GM12878 (cell line): ENCODE data around the gene RAB13. TPM values are rescaled to one million over a fixed set of nuclear protein-coding genes. Genes with fewer than 3 reads are reported as not detected.

Experiments
- BCL11A ChIP-seq: IDR thresholded peaks from 2 replicates; pipeline ENCODE4 v1.6.1; 2011; ENCODE audit warnings: low read depth, low read length
- BCL3 ChIP-seq: IDR thresholded peaks from 2 replicates; pipeline ENCODE4 v1.6.1; 2011; ENCODE audit warnings: borderline replicate concordance, low read depth, mild to moderate bottlenecking, moderate library complexity, low read length; ENCODE audit not compliant: insufficient read depth, poor library complexity, severe bottlenecking
- CHD2 ChIP-seq: IDR thresholded peaks from 2 replicates; pipeline ENCODE4 v1.6.1; 2011; ENCODE audit warnings: low read depth, low read length, improper control_type of control experiment, borderline replicate concordance
- CREM ChIP-seq: IDR thresholded peaks from 2 replicates; pipeline ENCODE4 v1.6.1; 2014; ENCODE audit warnings: antibody characterized with exemption, low read depth
- CTCF ChIP-seq, 3 experiments: IDR thresholded peaks in 2 of 3; conservative IDR thresholded peaks in 1 of 3; 2 replicates each; pipeline ENCODE4 v1.5.1; 2011; ENCODE audit warnings: low read depth in 3 of 3, low read length in 3 of 3, mild to moderate bottlenecking in 3 of 3, control low read depth in 2 of 3, moderate library complexity in 2 of 3, inconsistent platforms in 1 of 3, mixed read lengths in 1 of 3; ENCODE audit not compliant: control insufficient read depth in 2 of 3, insufficient read depth in 1 of 3; ENCODE audit errors: extremely low read depth in 1 of 3
- IRF4 ChIP-seq: IDR thresholded peaks from 2 replicates; pipeline ENCODE4 v1.6.1; 2011; ENCODE audit warnings: low read depth, low read length
- MTA2 ChIP-seq: fragments of 450-650 bp; IDR thresholded peaks from 2 replicates; pipeline ENCODE4 v1.6.1; 2016; ENCODE audit warnings: low read depth, mild to moderate bottlenecking, moderate library complexity
- MTA3 ChIP-seq: IDR thresholded peaks from 2 replicates; pipeline ENCODE4 v1.6.1; 2012; ENCODE audit warnings: low read length, inconsistent platforms, borderline replicate concordance
- MYC ChIP-seq: IDR thresholded peaks from 2 replicates; pipeline ENCODE4 v1.6.1; 2011; ENCODE audit warnings: mild to moderate bottlenecking, low read length, moderate library complexity, inconsistent platforms; ENCODE audit not compliant: insufficient read depth, insufficient replicate concordance, insufficient read length, severe bottlenecking
- NR2F1 ChIP-seq: fragments of 450-650 bp; conservative IDR thresholded peaks from 2 replicates; pipeline ENCODE4 v1.6.1; 2017; ENCODE audit warnings: mild to moderate bottlenecking
- PBX3 ChIP-seq: IDR thresholded peaks from 2 replicates; pipeline ENCODE4 v1.6.1; 2011; ENCODE audit warnings: mild to moderate bottlenecking, low read depth, low read length, moderate library complexity; ENCODE audit not compliant: insufficient replicate concordance
- PML ChIP-seq: IDR thresholded peaks from 2 replicates; pipeline ENCODE4 v1.6.1; 2012; ENCODE audit warnings: low read length, inconsistent platforms
- RELA ChIP-seq: fragments of 450-650 bp; IDR thresholded peaks from 2 replicates; pipeline ENCODE4 v1.8.0; 2014; ENCODE audit warnings: borderline replicate concordance; ENCODE audit not compliant: partially characterized antibody
- SMC3 ChIP-seq: IDR thresholded peaks from 2 replicates; pipeline ENCODE4 v1.6.1; 2011; ENCODE audit warnings: low read length, improper control_type of control experiment, borderline replicate concordance
- SPI1 ChIP-seq: IDR thresholded peaks from 2 replicates; pipeline ENCODE4 v1.6.1; 2011; ENCODE audit warnings: low read depth, mild to moderate bottlenecking, low read length, moderate library complexity, borderline replicate concordance; ENCODE audit not compliant: insufficient read depth
- SRF ChIP-seq, 2 experiments: IDR thresholded peaks; 2 replicates each; pipeline ENCODE4 v1.6.1; 2011; ENCODE audit warnings: low read depth in 2 of 2, low read length in 2 of 2, mild to moderate bottlenecking in 1 of 2, moderate library complexity in 1 of 2
- ZBED1 ChIP-seq: IDR thresholded peaks from 2 replicates; pipeline ENCODE4 v1.6.1; 2016; ENCODE audit warnings: borderline replicate concordance
- ZBTB33 ChIP-seq: fragments of 450-650 bp; IDR thresholded peaks from 2 replicates; pipeline ENCODE4 v1.6.1; 2017; ENCODE audit warnings: mild to moderate bottlenecking
- ZSCAN29 ChIP-seq: fragments of 450-650 bp; IDR thresholded peaks from 2 replicates; pipeline ENCODE4 v1.6.1; 2017; ENCODE audit warnings: mild to moderate bottlenecking, moderate library complexity
- polyA plus RNA-seq, 11 experiments: library from polyadenylated mRNA; depleted of rRNA in 4 of 11; unstranded in 6 of 11; stranded (reverse) in 5 of 11; fragments of >200 nt; fragmentation: Nextera tagmentation in 4 of 11; fragmentation: Illumina TruSeq in 1 of 11; extraction: Ambion mirVana in 4 of 11; extraction: Trizol in 1 of 11; gene quantifications; 1 replicate in 1 of 11; 2 replicates in 10 of 11; pipeline versions ENCODE4 v1.2.1 to v1.2.3, GENCODE V29; 2011 to 2016; ENCODE audit warnings: inconsistent platforms in 2 of 11, missing spikeins in 2 of 11, low read depth in 1 of 11
- total RNA-seq, 4 experiments: library from RNA; depleted of rRNA in 3 of 4; stranded (reverse); fragments of >200 nt in 3 of 4; fragmentation: Illumina TruSeq in 1 of 4; extraction: Trizol in 1 of 4; gene quantifications; 2 replicates each; pipeline versions ENCODE4 v1.2.1 to v1.2.3, GENCODE V29; 2013 to 2021

The RAB13 gene
- total and polyA plus RNA-seq, 10 of the 15 experiments (the other 5 are each of a cell fraction or from before 2014, with no cell fraction given), result 0.75 to 30.7 (median 15.9) TPM

- TF ChIP-seq RELA, result peak; percentile 40
- no peak for TF ChIP-seq MYC
- no peak for TF ChIP-seq PBX3
- TF ChIP-seq IRF4, result no peak
- peak; percentile 80; the same call in 1 of the 2 replicates for TF ChIP-seq MTA3
- TF ChIP-seq MTA2, result 0 out of 2 replicates have a peak, but pooled peaks have one; percentile 13
- TF ChIP-seq BCL3, result peak; percentile 83
- peak; percentile 53; the same call in 1 of the 2 replicates for TF ChIP-seq PML
- TF ChIP-seq CHD2, result no peak
- 0 out of 4 replicates have a peak, but pooled peaks of 1 of the 2 experiments have one; percentile 43 for TF ChIP-seq SRF (IDR thresholded peaks at IDR 0.05; ENCODE audit: low read depth in 2 of 2, low read length in 2 of 2)
- TF ChIP-seq SPI1, result peak; percentile 82
- 0 out of 2 replicates have a peak, but pooled peaks have one; percentile 11 for TF ChIP-seq ZBED1
- peak; percentile 65; the same call in 1 of the 2 replicates for TF ChIP-seq SMC3
- TF ChIP-seq CTCF (IDR thresholded peaks at IDR 0.05 in 2 of 3, conservative IDR thresholded peaks at IDR 0.05 in 1 of 3; ENCODE audit: control insufficient read depth in 2 of 3, extremely low read depth in 1 of 3, insufficient read depth in 1 of 3, low read depth in 3 of 3, low read length in 3 of 3), result peak; percentile 78 to 95 (median 90)
- TF ChIP-seq CREM, result peak; percentile 56
- TF ChIP-seq BCL11A, result 0 out of 2 replicates have a peak, but pooled peaks have one; percentile 4
- TF ChIP-seq ZSCAN29, result no peak
- no peak for TF ChIP-seq ZBTB33
- TF ChIP-seq NR2F1, result peak; percentile 87
These were observed 39.4 kb downstream of the RAB13 start, which contains the start of gene DENND4B (continued) for GRCh38 chr1:153946622-153947241.
